BLaER1 treated with 17β-estradiol and CSF1 and Interleukin-3, amounts not matched to agents 10 nM and 100 nM (cell line): ENCODE data around the gene SWT1.
"Not testable (repeated sequence)": the region's sequence is repeated elsewhere in the genome, so short reads cannot be mapped to it uniquely, and the experiment has no call there.

Source experiments
- H3K27ac ChIP-seq, 11 experiments: shearing (Covaris generic); formaldehyde crosslinking; 2 replicates each; pipeline ENCODE4 v1.8.1; 2022
- H3K27me3 ChIP-seq, 11 experiments: shearing (Covaris generic); formaldehyde crosslinking; 2 replicates each; pipeline ENCODE4 v1.8.1; 2022
- H3K36me3 ChIP-seq, 11 experiments: shearing (Covaris generic); formaldehyde crosslinking; 2 replicates each; pipeline ENCODE4 v1.8.1; 2022
- H3K4me1 ChIP-seq, 10 experiments: shearing (Covaris generic); formaldehyde crosslinking; 2 replicates each; pipeline ENCODE4 v1.8.1; 2022
- H3K4me2 ChIP-seq, 11 experiments: shearing (Covaris generic); formaldehyde crosslinking; 2 replicates each; pipeline ENCODE4 v1.8.1; 2022
- H3K4me3 ChIP-seq, 10 experiments: shearing (Covaris generic); formaldehyde crosslinking; 2 replicates each; pipeline ENCODE4 v1.8.1; 2022
- H3K9ac ChIP-seq, 11 experiments: shearing (Covaris generic); formaldehyde crosslinking; 2 replicates each; pipeline ENCODE4 v1.8.1; 2022
- H3K9me3 ChIP-seq, 11 experiments: shearing (Covaris generic); formaldehyde crosslinking; replicated peaks in 1 of 11; 2 replicates each; pipeline ENCODE4 v1.8.1; 2022
- H4K20me1 ChIP-seq, 11 experiments: shearing (Covaris generic); formaldehyde crosslinking; 2 replicates each; pipeline ENCODE4 v1.8.1; 2022
- Cebpa-rat ChIP-seq, 11 experiments: shearing (Covaris generic); IDR thresholded peaks; 2 replicates each; pipeline ENCODE4 v1.8.1; 2022

Gene SWT1

DNA sequence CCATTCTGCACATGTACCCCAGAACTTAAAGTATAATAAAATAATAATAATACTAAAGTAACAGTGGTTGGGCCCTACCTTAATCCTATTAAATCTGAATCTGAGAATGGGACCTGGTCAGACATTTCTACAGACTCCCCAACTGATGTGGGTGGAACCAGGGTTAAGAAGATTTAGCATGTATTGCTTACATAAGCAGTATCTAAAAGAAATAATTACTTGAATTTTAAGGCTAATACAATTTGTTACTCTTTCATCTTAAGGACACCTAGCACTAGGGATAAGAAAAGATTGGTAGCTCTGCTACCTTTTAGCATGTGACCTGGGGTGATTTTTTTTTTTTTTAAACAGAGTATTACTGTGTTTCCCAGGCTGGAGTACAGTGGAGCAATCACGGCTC lies 80.7 kb downstream of the SWT1 start:
- H4K20me1 ChIP-seq: no peaks in the 10 kb centered on the region

DNA sequence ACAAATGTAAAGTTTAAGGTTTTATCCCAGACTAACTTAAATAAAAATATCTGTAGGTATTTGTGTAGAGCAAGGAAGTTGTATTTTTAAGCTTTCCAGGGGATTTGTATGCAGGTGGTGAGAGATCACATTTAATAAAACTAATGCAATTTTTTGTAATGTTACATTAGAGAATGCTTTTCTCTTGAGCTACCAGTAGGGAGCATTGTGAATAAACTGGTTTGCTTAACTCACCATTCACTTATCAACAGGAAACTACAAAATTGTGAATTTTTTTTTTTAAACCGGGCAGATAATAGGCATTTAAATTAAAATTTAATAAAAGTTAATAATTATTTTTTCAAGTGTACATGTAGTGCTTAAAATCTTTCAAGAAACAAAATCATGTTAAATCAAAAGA lies 81.5 kb downstream of the SWT1 start:
- H3K36me3 ChIP-seq: no peaks in the 10 kb centered on the region
- TF ChIP-seq Cebpa-rat (IDR thresholded peaks at IDR 0.05): no peak
- peaks cover 0 to 12% (median 6%) of the 10 kb centered on the region in 11 experiments; a peak in 12 of 22 replicates for H3K9me3 ChIP-seq
- H4K20me1 ChIP-seq: no peaks in the 10 kb centered on the region
- H3K27me3 ChIP-seq: no peaks in the 10 kb centered on the region
- H3K4me1 ChIP-seq: no peaks in the 10 kb centered on the region
- no peak overlapping the region for H3K27ac ChIP-seq
- no peak overlapping the region for H3K4me3 ChIP-seq
- H3K4me2 ChIP-seq: no peak overlapping the region
- no peak overlapping the region for H3K9ac ChIP-seq

More for the DNA sequence above, 80.7 kb downstream of the SWT1 start:
- Histone ChIP-seq H3K27me3 (no peaks in the 10 kb centered on the region), H3K4me3 (no peak overlapping the region), H3K4me2 (no peak overlapping the region), H3K9me3 (peaks cover 0 to 12% (median 6%) of the 10 kb centered on the region in 11 experiments; a peak in 12 of 22 replicates), H3K4me1 (no peaks in the 10 kb centered on the region), H3K36me3 (peaks cover 0 to 5% (median 0%) of the 10 kb centered on the region in 11 experiments; a peak in 3 of 22 replicates), H3K27ac (no peak overlapping the region), H3K9ac (no peak overlapping the region)
- no peak for TF ChIP-seq Cebpa-rat (IDR thresholded peaks at IDR 0.05)

- no peak overlapping the region for H3K9ac ChIP-seq
- peaks cover 0 to 8% (median 0%) of the 10 kb centered on the region in 10 experiments; a peak in 2 of 20 replicates for H3K4me1 ChIP-seq
- H3K36me3 ChIP-seq: no peaks in the 10 kb centered on the region
- H3K4me2 ChIP-seq: no peak overlapping the region
- peaks cover 0 to 12% (median 6%) of the 10 kb centered on the region in 11 experiments; a peak in 12 of 22 replicates for H3K9me3 ChIP-seq
- H3K4me3 ChIP-seq: no peak overlapping the region
- no peaks in the 10 kb centered on the region for H4K20me1 ChIP-seq
- no peak for TF ChIP-seq Cebpa-rat (IDR thresholded peaks at IDR 0.05)
- H3K27me3 ChIP-seq: no peaks in the 10 kb centered on the region
- H3K27ac ChIP-seq: no peak overlapping the region
Observed at GRCh38 chr1:185239861-185240260, 82.9 kb downstream of the SWT1 start.

- Histone ChIP-seq H3K9me3 (peaks cover 0 to 12% (median 6%) of the 10 kb centered on the region in 11 experiments; a peak in 12 of 22 replicates), H3K4me1 (peaks cover 0 to 8% (median 0%) of the 10 kb centered on the region in 10 experiments; a peak in 2 of 20 replicates), H3K27me3 (no peaks in the 10 kb centered on the region), H3K27ac (no peak overlapping the region), H3K9ac (no peak overlapping the region), H3K4me2 (no peak overlapping the region), H3K4me3 (no peak overlapping the region), H4K20me1 (no peaks in the 10 kb centered on the region), H3K36me3 (no peaks in the 10 kb centered on the region)
- no peak for TF ChIP-seq Cebpa-rat (IDR thresholded peaks at IDR 0.05)
Observed at GRCh38 chr1:185241127-185241526, 84.2 kb downstream of the SWT1 start.

- Histone ChIP-seq H3K9ac (no peak overlapping the region), H4K20me1 (no peaks in the 10 kb centered on the region), H3K27me3 (no peaks in the 10 kb centered on the region), H3K9me3 (no peaks in the 10 kb centered on the region), H3K4me2 (no peak overlapping the region), H3K36me3 (no peaks in the 10 kb centered on the region), H3K4me3 (no peak overlapping the region), H3K4me1 (peaks cover 0 to 8% (median 0%) of the 10 kb centered on the region in 10 experiments; a peak in 2 of 20 replicates), H3K27ac (no peak overlapping the region)
- no peak for TF ChIP-seq Cebpa-rat (IDR thresholded peaks at IDR 0.05)
Observed at GRCh38 chr1:185244015-185244747, 87.2 kb downstream of the SWT1 start.

GRCh38 chr1:185245466-185245865 lies 88.5 kb downstream of the SWT1 start:
- Histone ChIP-seq H3K9ac (no peak overlapping the region), H3K36me3 (no peaks in the 10 kb centered on the region), H3K4me3 (no peak overlapping the region), H3K27ac (no peak overlapping the region), H3K27me3 (no peaks in the 10 kb centered on the region), H3K4me1 (peaks cover 0 to 8% (median 0%) of the 10 kb centered on the region in 10 experiments; a peak in 2 of 20 replicates), H4K20me1 (no peaks in the 10 kb centered on the region), H3K9me3 (no peaks in the 10 kb centered on the region), H3K4me2 (no peak overlapping the region)
- no peak for TF ChIP-seq Cebpa-rat (IDR thresholded peaks at IDR 0.05)

- no peak overlapping the region for H3K27ac ChIP-seq
Observed at GRCh38 chr1:185249563-185249962, 92.6 kb downstream of the SWT1 start.

GRCh38 chr1:185250063-185250462 lies 93.1 kb downstream of the SWT1 start:
- H3K4me1 ChIP-seq: no peaks in the 10 kb centered on the region
- no peak for TF ChIP-seq Cebpa-rat (IDR thresholded peaks at IDR 0.05)
- no peak overlapping the region for H3K9ac ChIP-seq
- H3K27me3 ChIP-seq: no peaks in the 10 kb centered on the region
- H3K27ac ChIP-seq: no peak overlapping the region
- H3K36me3 ChIP-seq: no peaks in the 10 kb centered on the region
- no peak overlapping the region for H3K4me3 ChIP-seq
- no peaks in the 10 kb centered on the region for H3K9me3 ChIP-seq
- H3K4me2 ChIP-seq: no peak overlapping the region
- H4K20me1 ChIP-seq: no peaks in the 10 kb centered on the region

More at GRCh38 chr1:185249563-185249962, 92.6 kb downstream of the SWT1 start:
- H3K27me3 ChIP-seq: no peaks in the 10 kb centered on the region
- H3K36me3 ChIP-seq: no peaks in the 10 kb centered on the region
- no peak overlapping the region for H3K4me3 ChIP-seq
- peaks cover 0 to 2% (median 0%) of the 10 kb centered on the region in 10 experiments; a peak in 2 of 20 replicates for H3K4me1 ChIP-seq
- no peak overlapping the region for H3K4me2 ChIP-seq
- TF ChIP-seq Cebpa-rat (IDR thresholded peaks at IDR 0.05): no peak
- H3K9ac ChIP-seq: no peak overlapping the region
- no peaks in the 10 kb centered on the region for H4K20me1 ChIP-seq
- H3K9me3 ChIP-seq: no peaks in the 10 kb centered on the region

GRCh38 chr1:185251928-185252327 lies 95.0 kb downstream of the SWT1 start:
- not testable (repeated sequence) for H3K4me3 ChIP-seq, H4K20me1 ChIP-seq, H3K9ac ChIP-seq, H3K4me1 ChIP-seq, H3K36me3 ChIP-seq, H3K4me2 ChIP-seq, H3K27me3 ChIP-seq, H3K27ac ChIP-seq, H3K9me3 ChIP-seq

GRCh38 chr1:185252404-185252803 lies 95.4 kb downstream of the SWT1 start:
- H4K20me1 ChIP-seq, H3K9me3 ChIP-seq, H3K4me1 ChIP-seq, H3K27me3 ChIP-seq, H3K4me3 ChIP-seq, H3K27ac ChIP-seq, H3K4me2 ChIP-seq, H3K9ac ChIP-seq, H3K36me3 ChIP-seq: not testable (repeated sequence)

- not testable (repeated sequence) for H3K36me3 ChIP-seq, H3K4me2 ChIP-seq, H3K27ac ChIP-seq, H3K27me3 ChIP-seq, H3K9me3 ChIP-seq, H3K4me3 ChIP-seq, H4K20me1 ChIP-seq, H3K9ac ChIP-seq
- peaks cover 0 to 12% (median 0%) of the 10 kb centered on the region in 10 experiments; a peak in 3 of 20 replicates for H3K4me1 ChIP-seq
Observed at GRCh38 chr1:185255595-185255994, 98.6 kb downstream of the SWT1 start.

DNA sequence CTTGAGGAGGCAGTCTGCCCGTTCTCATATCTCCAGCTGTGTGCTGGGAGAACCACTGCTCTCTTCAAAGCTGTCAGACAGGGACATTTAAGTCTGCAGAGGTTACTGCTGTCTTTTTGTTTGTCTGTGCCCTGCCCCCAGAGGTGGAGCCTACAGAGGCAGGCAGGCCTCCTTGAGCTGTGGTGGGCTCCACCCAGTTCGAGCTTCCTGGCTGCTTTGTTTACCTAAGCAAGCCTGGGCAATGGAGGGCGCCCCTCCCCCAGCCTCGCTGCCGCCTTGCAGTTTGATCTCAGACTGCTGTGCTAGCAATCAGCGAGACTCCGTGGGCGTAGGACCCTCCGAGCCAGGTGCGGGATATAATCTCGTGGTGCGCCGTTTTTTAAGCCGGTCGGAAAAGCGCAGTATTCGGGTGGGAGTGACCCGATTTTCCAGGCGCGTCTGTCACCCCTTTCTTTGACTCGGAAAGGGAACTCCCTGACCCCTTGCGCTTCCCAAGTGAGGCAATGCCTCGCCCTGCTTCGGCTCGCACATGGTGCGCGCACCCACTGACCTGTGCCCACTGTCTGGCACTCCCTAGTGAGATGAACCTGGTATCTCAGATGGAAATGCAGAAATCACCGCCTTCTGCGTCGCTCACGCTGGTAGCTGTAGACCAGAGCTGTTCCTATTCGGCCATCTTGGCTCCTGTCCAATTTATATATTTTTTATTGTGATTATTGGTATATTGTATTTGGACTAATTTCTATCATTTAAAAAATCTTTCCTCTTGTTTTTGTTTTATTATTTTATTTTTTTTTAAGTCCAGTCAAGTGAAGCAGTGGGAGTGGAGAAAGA lies 100.4 kb downstream of the SWT1 start:
- H3K27me3 ChIP-seq, H3K27ac ChIP-seq, H3K36me3 ChIP-seq, H3K9me3 ChIP-seq, H3K9ac ChIP-seq, H3K4me3 ChIP-seq, H3K4me2 ChIP-seq, H4K20me1 ChIP-seq: not testable (repeated sequence)
- peaks cover 0 to 20% (median 0%) of the 10 kb centered on the region in 10 experiments; a peak in 3 of 20 replicates for H3K4me1 ChIP-seq
